ENCODE results near the gene CEP170. TPM values are rescaled to one million over a fixed set of nuclear protein-coding genes. Genes with fewer than 3 reads are reported as not detected.
A peak's percentile ranks its signal among the peaks of the same experiment; 100 is the strongest.

Gene CEP170
- total RNA-seq, 1 experiment from 2014 or later: 97.7 TPM

DNA sequence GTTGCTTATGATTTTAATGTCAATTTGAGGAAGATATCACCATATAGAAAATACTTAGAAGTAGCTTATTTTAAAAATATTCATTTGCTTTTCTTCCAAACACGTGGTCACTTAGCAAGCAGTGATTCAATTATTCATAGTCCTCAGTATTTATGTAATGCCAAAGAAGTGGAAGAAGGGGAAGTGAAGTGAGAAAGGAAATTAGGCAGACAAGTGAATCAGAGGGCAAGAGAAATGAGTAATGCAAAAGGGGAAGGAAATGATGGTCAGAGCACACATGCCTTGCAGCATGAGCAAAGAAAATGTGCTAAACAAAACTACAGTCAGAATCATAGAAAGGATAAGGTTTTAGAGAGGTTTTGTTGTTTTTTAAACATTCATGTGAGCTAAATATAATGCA lies 32.6 kb upstream of the CEP170 start:
- Histone ChIP-seq H2BK120ac (ENCODE audit: low read depth, low read length, poor library complexity, severe bottlenecking) (no peak overlapping the region), H3K9me3 (ENCODE audit: control insufficient read depth, low read depth, low read length) (no peaks in the 10 kb centered on the region), H3K23ac (ENCODE audit: insufficient read length, low read depth, low read length) (no peak overlapping the region), H4K91ac (ENCODE audit: insufficient read length, low read depth, low read length) (no peak overlapping the region), H4K5ac (ENCODE audit: insufficient read length, low read depth, low read length) (no peak overlapping the region), H2BK15ac (ENCODE audit: low read depth, low read length) (no peak overlapping the region), H4K8ac (replicated peaks; ENCODE audit: insufficient read length, low read depth, low read length) (no peak overlapping the region), H2BK12ac (ENCODE audit: insufficient read length, low read depth, low read length) (no peak overlapping the region), H3K4me1 (ENCODE audit: insufficient read depth, low read length) (no peaks in the 10 kb centered on the region; the same call in 1 of the 2 replicates), H3K4me2 (ENCODE audit: insufficient read depth, insufficient read length, low read length) (no peak overlapping the region), H3K27ac (ENCODE audit: insufficient read length, low read depth, low read length) (no peak overlapping the region), H3K79me1 (ENCODE audit: insufficient read depth, low read depth, low read length, poor library complexity, severe bottlenecking) (no peaks in the 10 kb centered on the region), H3K27me3 (ENCODE audit: insufficient read depth, low read length) (no peaks in the 10 kb centered on the region), H3K79me2 (ENCODE audit: insufficient read depth, low read length) (no peaks in the 10 kb centered on the region), H2AFZ (ENCODE audit: low read length) (no peak overlapping the region), H2BK5ac (ENCODE audit: insufficient read length, low read length) (no peak overlapping the region), H3K23me2 (ENCODE audit: insufficient read length, low read depth, low read length, poor library complexity, severe bottlenecking) (no peaks in the 10 kb centered on the region), H3T11ph (ENCODE audit: low read length) (no peak overlapping the region), H3K56ac (ENCODE audit: insufficient read length, low read depth, low read length) (no peak overlapping the region), H3K4ac (ENCODE audit: low read depth, low read length) (no peak overlapping the region), H3K9ac (ENCODE audit: extremely low read depth, insufficient read length, low read length) (no peak overlapping the region), H3K14ac (ENCODE audit: insufficient read depth, low read length) (no peak overlapping the region), H4K20me1 (ENCODE audit: control insufficient read depth, insufficient read depth, insufficient read length) (no peaks in the 10 kb centered on the region), H2BK20ac (ENCODE audit: low read depth, low read length, poor library complexity, severe bottlenecking) (no peak overlapping the region), H3K18ac (ENCODE audit: insufficient read length, low read depth, low read length) (no peak overlapping the region), H2AK5ac (ENCODE audit: insufficient read length, low read length) (no peak overlapping the region)
- WGBS (ENCODE audit: extremely low coverage, insufficient read length, low lambda C conversion rate): no CpG with 5 or more reads among the region's 1 CpG
- no peak for TF ChIP-seq CTCF (conservative IDR thresholded peaks at IDR 0.05)
- Mint-ChIP-seq H3K36me3 (ENCODE audit: insufficient read depth in 1 of 3, low read depth in 3 of 3) (peaks cover 2 to 5% (median 4%) of the 10 kb centered on the region in 3 experiments; a peak in 4 of 7 replicates), H3K27ac (peak overlapping the region in 1 of 3 experiments; percentile 26; a peak in 1 of 7 replicates), H3K9me3 (peaks cover 2 to 3% of the 10 kb centered on the region in 2 experiments; a peak in 2 of 5 replicates), H3K4me1 (peaks cover 13 to 20% of the 10 kb centered on the region in 2 experiments), H3K27me3 (ENCODE audit: low read depth) (no peaks in the 10 kb centered on the region), H3K4me3 (no peak overlapping the region)
- DNase-seq: no peak
